Middle frontal gyrus (tissue), 1 donor: ENCODE measurements around the gene SMIM45.

Experiments
- DNase-seq: peaks from one replicate; pipeline ENCODE4 v3.0.0-alpha.2; 2015; ENCODE audit warnings: low spot score; ENCODE audit errors: extremely low spot score

SMIM45 gene

GRCh38 chr22:41951898-41952474 is at the start of gene SMIM45:
Gene SMIM45, plus strand, starts transcription at chr22:41952150.
- DNase-seq, result peak; percentile 69

DNA sequence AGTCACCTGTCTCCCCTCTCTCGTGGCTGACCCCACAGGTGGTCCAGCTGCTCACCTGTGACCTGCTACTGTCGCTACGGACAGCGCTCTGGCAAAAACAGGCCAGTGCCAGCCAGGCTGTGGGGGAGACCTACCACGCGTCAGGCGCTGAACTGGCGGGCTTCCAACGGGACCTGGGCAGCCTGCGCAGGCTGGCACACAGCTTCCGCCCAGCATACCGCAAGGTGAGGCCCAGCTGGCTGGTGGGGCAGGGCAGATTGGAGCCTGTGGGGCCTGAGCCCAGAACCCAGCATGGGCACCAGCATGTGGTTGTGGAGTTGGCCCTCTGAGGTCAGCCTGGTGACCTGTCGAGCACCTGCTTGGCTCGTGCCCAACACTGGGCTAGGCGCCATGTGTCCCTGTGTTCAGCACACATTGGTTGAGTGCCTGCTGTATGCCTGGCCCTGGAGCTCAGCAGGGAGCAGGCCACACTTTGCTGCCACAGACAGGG is 49.0 kb upstream of the SMIM45 start:
- no peak for DNase-seq

GRCh38 chr22:41904450-41905410 is 47.2 kb upstream of the SMIM45 start:
- DNase-seq, result no peak

DNA sequence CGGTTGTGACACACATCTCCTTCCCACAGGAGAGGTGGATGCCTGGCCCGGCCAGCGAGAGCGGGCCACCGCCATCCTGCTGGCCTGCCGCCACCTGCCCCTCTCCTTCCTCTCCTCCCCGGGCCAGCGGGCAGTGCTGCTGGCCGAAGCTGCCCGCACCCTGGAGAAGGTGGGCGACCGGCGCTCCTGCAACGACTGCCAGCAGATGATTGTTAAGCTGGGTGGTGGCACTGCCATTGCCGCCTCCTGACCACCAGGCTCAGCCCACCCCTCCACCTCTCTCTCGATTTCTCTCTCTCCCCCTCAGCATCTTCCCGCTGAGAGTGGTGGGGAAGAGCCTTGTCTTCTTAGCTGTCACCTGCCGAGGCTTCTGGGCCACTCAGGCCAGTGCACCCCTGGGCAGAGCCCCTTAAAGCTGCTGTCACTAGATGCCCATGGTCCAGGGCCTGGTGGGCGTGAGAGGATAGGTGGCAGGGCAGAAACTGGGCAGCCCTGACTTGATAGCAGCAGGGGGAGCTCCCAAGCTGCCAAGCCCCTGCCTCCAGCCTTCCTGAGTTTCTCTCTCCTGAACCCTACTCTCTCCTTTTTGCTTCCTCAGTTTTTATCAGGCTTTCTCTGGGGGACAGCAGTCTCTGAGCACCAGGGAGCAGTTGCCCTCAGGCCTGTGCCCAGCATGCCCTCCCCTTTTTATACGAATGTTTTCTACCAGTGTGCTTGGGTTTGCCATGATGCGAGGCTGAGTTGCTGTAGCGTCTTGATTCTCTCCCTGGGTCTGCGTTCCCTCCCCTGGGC is 46.3 kb upstream of the SMIM45 start:
- DNase-seq, result no peak

GRCh38 chr22:41906822-41907221 is 45.1 kb upstream of the SMIM45 start:
- no peak for DNase-seq

GRCh38 chr22:41907436-41908401 is 44.2 kb upstream of the SMIM45 start:
- DNase-seq, result no peak

DNA sequence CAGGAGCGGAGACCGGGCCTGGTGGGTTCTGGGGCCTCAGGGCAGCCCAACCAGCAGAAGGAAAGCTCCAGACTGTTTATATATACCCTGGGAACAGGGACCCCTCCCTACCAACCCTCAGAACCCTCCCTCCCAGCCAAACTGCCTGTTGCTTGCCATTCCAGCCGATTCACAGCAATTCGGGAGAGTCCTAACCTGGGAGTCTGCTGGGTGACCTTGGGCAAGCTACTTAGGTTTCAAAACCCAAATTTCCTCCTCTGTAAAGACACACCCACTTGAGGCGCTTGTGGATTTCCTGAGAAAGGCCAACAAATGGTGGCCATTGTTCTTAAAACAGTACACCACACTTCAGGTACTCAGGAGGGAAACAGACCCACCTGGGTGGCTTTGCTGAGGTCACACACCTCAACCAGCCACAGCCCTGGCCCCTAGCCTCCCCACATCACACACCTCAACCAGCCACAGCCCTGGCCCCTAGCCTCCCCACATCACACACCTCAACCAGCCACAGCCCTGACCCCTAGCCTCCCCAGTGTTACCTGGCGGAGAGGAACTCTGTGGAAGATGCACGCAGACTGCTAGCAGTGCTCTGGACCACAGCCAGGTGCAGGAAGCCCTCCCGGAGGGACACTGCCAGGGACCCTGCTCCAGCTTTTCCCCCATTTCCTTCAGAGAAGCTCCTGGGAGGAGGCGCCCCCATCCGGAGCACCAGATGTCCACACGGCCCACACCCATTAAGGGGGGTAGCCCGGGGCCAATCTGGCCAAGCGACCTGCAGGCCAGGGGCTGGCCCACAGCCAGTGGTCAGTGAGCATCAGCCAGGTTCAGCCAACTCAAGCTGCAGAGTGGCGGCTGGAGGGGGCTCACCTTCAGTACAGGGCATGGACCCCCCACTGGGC is 43.3 kb upstream of the SMIM45 start:
- DNase-seq, result no peak

DNA sequence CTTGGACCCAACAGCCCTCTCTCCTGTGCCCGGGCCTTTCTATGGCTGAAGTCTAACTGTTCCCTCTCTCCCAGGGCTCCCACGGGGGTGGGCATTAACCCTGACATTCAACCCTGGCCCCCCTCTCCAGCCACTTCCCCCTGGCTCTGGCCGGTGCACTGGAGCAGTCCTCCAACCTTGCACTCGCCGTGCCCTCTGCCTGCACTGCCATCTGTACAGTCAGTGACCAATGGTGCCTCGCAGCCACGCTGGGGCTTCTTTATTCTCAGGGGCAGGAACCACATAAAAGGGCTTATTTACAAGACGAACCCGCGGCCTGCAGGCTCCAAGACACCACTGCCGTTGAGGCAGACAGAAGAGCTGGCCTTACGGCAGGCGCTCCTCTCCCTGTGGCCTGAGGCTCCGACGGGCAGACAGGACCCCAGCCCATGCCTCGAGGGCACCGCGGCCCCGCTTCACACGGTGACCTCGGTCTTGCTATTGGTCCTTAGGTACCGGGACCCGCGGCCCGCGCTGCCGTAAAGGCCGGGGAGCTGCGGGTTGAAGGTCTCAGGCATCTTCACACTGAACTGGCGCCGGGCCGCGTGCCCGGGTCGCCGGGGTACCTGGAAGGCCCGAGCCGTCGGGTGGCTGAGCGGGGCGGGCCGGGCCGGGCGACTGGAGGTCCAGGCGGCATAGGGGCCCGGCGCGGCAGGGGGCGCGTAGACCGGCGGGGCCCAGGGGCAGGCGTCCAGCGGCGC is 42.5 kb upstream of the SMIM45 start:
- no peak for DNase-seq

DNA sequence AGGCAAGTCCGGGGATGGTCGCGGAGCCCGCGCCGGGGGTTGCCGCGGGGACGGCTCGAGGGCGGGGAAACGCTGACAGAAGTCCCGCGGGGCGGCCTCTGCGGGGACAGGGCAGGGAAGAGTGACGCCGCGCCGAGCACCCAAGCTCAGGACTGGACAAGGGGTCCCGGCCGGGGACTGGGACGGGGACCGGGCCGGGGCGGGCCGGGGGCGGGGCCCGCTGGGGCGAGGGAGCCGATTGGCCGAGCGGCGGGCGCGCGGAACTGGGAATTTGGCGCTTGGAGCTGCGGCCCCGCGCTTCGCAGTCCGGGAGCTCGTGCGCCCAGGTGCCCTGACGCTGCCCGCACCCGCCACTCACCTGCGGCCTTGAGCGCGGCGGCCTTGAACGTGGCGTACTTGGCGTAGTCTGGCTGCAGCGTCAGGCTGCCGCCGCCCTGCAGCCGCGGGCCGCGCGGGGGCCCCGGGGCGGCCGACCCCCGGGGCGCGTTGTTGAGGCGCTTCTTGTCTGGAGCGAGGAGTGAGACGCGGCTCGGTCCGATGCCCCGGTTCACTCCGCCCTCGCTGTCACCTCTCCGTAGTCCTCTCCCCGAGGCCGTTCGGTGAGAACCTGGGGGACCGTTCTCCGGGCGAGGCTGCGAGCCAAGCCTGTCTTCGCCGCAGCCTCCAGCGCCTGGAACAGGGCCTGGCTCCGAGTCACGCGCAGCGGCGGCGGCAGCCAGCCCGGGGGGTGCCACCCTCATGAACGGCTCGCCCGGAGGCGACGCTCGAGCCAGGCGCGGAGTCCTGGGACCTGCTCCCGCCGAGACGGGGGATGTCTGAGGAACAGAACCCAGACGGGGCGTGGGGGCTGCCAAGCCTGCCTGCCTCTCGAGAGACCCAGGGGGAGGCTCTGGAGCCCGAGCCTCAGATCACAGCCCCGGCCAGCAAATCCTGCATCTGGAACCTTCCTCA is 41.6 kb upstream of the SMIM45 start:
- DNase-seq, result peak; percentile 16

DNA sequence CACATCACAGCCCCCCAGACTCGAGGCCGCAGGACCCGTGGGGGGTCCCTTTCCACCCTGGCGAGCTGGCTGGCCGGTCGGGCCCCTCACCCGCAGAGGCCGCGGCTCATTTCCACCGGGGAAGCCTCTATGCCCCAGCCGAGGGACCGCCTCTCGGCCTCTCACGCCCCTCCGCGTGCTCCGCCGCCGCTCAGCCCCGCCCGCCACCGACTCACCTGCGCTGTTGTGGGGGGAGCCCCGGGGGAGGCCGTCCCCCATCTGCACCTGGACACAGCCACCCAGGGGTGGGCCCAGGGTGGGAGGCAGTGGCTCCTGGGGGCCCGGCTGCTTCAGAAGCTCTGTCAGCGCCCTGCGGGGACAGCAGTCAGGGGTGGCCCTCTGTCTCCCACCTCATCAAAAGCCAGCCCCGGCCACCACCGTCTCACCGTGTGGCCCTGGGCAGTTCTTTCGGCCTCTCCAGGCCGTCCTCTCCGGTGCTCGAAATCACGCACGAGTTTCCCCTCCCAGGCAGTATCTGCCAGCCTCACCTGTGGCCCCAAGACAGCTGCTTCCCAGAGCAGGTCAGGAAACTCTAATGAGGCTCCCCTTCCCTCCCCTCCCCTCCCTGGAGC is 40.8 kb upstream of the SMIM45 start:
- DNase-seq, result no peak

DNA sequence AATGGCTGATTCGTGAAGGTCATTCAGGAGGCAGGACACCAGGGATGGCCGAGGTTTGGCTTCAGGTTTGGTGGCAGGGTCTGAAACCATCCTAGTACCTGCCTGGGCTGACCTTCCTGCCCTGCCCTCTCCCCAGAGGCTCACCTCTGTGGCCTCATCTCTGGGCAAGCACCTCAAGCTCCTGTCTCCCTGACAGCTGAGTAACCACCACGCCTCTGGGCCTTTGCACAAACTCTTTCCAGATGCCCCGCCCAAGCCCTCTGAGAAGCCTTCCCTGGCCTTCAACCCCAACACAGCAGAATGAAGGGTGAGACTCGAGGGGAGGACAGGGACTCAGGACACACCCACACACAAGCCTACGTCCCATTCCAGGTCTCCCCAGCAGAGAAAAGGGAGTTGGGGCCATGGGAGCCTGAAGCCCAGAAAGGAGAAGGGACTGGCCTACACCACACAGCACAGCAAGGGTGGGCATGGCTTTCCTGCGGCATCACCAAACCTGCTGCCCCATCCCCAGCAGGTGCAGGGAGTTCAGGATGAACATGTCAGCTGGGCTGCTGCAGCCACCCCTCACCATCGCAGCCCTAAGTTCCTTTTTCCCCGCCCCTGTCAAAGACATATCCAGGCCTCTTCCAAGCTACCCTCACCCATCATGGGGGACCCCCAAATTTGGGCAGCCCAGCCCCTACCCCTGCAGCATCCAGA is 39.5 kb upstream of the SMIM45 start:
- DNase-seq, result no peak

- no peak for DNase-seq
Observed at GRCh38 chr22:41913040-41913719, 38.8 kb upstream of the SMIM45 start.

- no peak for DNase-seq
Observed at GRCh38 chr22:41913842-41914534, 38.0 kb upstream of the SMIM45 start.

DNA sequence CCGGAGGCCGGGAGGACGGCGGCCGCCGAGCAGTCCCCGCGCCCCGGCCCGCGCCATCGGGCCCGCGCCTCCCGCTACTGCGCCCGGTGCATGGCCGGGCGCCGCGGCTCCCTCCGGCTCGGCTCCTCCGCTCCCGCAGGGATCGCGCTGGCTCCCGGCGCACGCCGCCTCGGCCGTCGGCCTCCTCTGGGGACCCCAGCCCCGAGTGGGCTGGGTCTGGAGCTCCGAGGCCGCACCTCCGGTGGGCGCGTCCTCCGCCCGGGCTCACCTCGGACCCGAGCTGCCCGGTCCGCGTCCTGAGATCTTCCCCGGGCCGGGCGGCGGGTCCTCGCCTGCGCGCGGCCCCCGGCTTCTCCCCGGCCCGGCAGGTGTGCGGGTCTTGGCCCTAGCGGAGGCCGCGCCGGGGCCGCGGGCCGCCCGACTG is 37.3 kb upstream of the SMIM45 start:
- DNase-seq, result no peak

GRCh38 chr22:41915035-41915785 is 36.7 kb upstream of the SMIM45 start, which contains the start of gene SHISA8:
Gene SHISA8, minus strand, starts transcription at chr22:41915074. Its CDS starts 407 bp downstream, at chr22:41914667.
- no peak for DNase-seq
